Kidney epithelial cell (primary cell): ENCODE results near the gene PTPRA. TPM values are rescaled to one million over a fixed set of nuclear protein-coding genes. Genes with fewer than 3 reads are reported as not detected.

ENCODE experiments used
- DNase-seq: peaks from one replicate; pipeline ENCODE4 v3.0.0-alpha.2; 2010; ENCODE audit warnings: low read depth
- H3K27me3 ChIP-seq: 2 replicates; pipeline ENCODE4 v1.6.0; 2011; ENCODE audit warnings: low read length; ENCODE audit not compliant: control insufficient read depth, insufficient read depth
- H3K36me3 ChIP-seq: 2 replicates; pipeline ENCODE4 v1.5.1; 2011; ENCODE audit warnings: low read length; ENCODE audit not compliant: control insufficient read depth, insufficient read depth
- H3K4me3 ChIP-seq: 2 replicates; pipeline ENCODE4 v1.5.1; 2011; ENCODE audit warnings: low read depth, mild to moderate bottlenecking, control low read depth, low read length
- total RNA-seq: library from RNA; depleted of rRNA; stranded (reverse); fragments of >200 nt; gene quantifications from 2 replicates; pipeline ENCODE4 v1.2.3, GENCODE V29; 2015
- TF ChIP-seq, protein P1 (sequence below): IDR thresholded peaks from 2 replicates; pipeline ENCODE4 v1.5.1; 2011; ENCODE audit warnings: mild to moderate bottlenecking, moderate library complexity, low read length, control low read depth, inconsistent platforms; ENCODE audit not compliant: insufficient read depth, poor library complexity, severe bottlenecking

Gene PTPRA
- total RNA-seq, 1 donor from 2014 or later, result 48.6 TPM

- TF ChIP-seq, protein P1, sequence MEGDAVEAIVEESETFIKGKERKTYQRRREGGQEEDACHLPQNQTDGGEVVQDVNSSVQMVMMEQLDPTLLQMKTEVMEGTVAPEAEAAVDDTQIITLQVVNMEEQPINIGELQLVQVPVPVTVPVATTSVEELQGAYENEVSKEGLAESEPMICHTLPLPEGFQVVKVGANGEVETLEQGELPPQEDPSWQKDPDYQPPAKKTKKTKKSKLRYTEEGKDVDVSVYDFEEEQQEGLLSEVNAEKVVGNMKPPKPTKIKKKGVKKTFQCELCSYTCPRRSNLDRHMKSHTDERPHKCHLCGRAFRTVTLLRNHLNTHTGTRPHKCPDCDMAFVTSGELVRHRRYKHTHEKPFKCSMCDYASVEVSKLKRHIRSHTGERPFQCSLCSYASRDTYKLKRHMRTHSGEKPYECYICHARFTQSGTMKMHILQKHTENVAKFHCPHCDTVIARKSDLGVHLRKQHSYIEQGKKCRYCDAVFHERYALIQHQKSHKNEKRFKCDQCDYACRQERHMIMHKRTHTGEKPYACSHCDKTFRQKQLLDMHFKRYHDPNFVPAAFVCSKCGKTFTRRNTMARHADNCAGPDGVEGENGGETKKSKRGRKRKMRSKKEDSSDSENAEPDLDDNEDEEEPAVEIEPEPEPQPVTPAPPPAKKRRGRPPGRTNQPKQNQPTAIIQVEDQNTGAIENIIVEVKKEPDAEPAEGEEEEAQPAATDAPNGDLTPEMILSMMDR, result no peak
- DNase-seq, result no peak
- Histone ChIP-seq H3K36me3 (no peaks in the 10 kb centered on the region), H3K4me3 (no peak overlapping the region), H3K27me3 (no peaks in the 10 kb centered on the region)
Measured at GRCh38 chr20:2967841-2968240, 94.6 kb downstream of the PTPRA start.

DNA sequence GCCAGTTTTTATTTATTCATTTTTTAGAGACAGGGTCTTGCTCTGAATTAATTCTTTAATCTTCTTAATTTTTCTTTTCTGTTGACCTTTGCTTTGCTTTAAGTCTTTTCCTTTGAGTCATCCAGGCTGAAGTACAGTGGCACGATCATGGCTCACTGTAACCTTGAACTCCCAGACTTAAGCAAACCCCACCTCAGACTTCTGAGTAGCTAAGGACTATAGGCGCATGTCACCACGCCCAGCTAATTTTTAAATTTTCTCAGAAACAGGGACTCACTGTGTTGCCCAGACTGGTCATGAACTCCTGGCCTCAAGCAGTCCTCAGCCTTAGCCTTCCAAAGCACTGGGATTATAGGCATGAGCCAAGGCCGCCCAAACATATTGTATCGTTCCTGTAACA is 98.8 kb downstream of the PTPRA start:
- TF ChIP-seq, protein P1, result no peak
- no peaks in the 10 kb centered on the region for H3K27me3 ChIP-seq
- no peaks in the 10 kb centered on the region for H3K36me3 ChIP-seq
- no peak overlapping the region for H3K4me3 ChIP-seq
- DNase-seq, result no peak

GRCh38 chr20:2973574-2973973 is 100.3 kb downstream of the PTPRA start:
- DNase-seq, result no peak
- Histone ChIP-seq H3K36me3 (no peaks in the 10 kb centered on the region), H3K27me3 (no peaks in the 10 kb centered on the region), H3K4me3 (no peak overlapping the region)
- TF ChIP-seq, protein P1, result no peak

DNA sequence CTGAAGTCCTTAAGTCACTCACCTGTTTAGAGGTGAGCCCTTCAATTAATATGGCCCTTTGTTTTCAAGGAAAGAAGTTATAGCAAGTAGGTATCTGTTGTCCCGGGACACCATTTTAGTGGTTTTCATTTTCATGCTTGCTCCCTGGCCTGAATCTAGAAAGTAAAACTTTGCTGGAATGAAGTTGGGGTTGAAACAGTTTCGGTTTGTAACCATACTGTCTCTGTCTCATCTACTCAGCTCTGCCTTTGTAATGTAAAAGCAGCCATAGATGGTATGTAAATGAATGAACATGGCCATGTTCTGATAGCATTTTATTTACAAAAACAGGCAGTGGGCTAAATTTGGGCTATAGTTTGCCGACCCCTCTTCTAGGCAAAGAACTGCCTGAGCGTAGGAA is 105.2 kb downstream of the PTPRA start:
- H3K36me3 ChIP-seq, result no peaks in the 10 kb centered on the region
- no peak for DNase-seq
- H3K27me3 ChIP-seq, result no peaks in the 10 kb centered on the region
- TF ChIP-seq, protein P1, result no peak
- no peak overlapping the region for H3K4me3 ChIP-seq

DNA sequence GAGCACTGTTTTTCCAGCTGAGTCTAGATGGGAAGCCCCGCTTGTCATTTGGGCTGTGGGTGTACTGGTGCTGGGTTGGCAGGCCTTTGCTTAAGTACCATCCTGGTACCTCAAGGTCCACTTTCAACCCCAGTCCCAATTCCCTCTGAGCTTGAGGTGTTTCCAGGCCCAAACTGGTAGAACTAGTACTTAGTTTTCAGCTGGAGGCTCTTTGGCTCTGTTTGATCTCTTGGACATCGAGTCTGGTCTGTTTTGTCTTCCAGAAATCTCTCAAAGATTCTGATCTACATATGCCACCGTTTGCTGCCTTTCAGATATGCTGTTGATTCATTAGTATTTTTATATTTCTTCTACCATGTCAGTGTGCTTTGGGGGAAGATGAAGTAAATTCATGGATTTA is 108.4 kb downstream of the PTPRA start:
- no peaks in the 10 kb centered on the region for H3K36me3 ChIP-seq
- no peak overlapping the region for H3K4me3 ChIP-seq
- no peaks in the 10 kb centered on the region for H3K27me3 ChIP-seq
- TF ChIP-seq, protein P1, result no peak
- no peak for DNase-seq

GRCh38 chr20:2983508-2983907 is 110.2 kb downstream of the PTPRA start:
- TF ChIP-seq, protein P1, result no peak
- Histone ChIP-seq H3K27me3 (no peaks in the 10 kb centered on the region), H3K4me3 (no peak overlapping the region), H3K36me3 (no peaks in the 10 kb centered on the region)
- no peak for DNase-seq
